ENCODE measurements around the gene VPS13C.

DNA sequence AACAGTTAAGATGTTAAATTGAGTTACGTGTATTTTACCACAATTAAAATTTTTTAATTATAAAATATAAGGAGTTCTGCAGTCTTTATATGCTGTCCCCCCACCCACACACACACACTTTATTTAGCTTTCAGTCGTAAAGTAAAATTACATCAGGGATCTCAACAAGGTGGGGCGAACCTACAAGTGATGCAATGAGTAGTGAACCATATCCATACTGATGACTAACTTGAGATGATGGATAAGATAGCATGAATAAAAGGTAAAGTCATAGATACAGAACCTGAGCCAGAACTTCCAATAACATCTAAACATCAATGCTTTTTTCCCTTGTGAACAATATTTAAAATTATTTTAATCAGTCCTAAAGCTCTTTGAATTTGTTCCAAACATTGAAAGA lies 77.2 kb downstream of the VPS13C start:
- no peak for TF ChIP-seq EZH2 (IDR thresholded peaks at IDR 0.05)
- no peak for TF ChIP-seq CTCF (IDR thresholded peaks at IDR 0.05)

Measured in neural progenitor cell (in vitro differentiated cells).